Kasumi-1 (cell line): Measurements from ENCODE around the gene CRIP2.

Experiments
- DNase-seq, 2 experiments: peaks; one replicate each; lab custom pipeline; 2025; lab: John Stamatoyannopoulos, UW

Gene CRIP2

GRCh38 chr14:105487986-105488777, 13.6 kb downstream of the CRIP2 start:
- no peak for DNase-seq

GRCh38 chr14:105488781-105489541, 14.3 kb downstream of the CRIP2 start:
- no peak for DNase-seq

- peak; percentile 74 for DNase-seq
These were observed 15.1 kb downstream of the CRIP2 start for GRCh38 chr14:105489542-105490266.

- no peak for DNase-seq
These were observed 15.6 kb downstream of the CRIP2 start for GRCh38 chr14:105490267-105490571.

- peak; percentile 100 for DNase-seq
These were observed 16.1 kb downstream of the CRIP2 start, which contains the start of gene TEDC1 for GRCh38 chr14:105490572-105491365. Gene TEDC1 (plus strand): TSS chr14:105491246. CDS start chr14:105491376, 130 bp downstream.

GRCh38 chr14:105491366-105491973, 16.8 kb downstream of the CRIP2 start:
- DNase-seq: peak; percentile 44 to 68

GRCh38 chr14:105492031-105492970, 17.7 kb downstream of the CRIP2 start:
- DNase-seq: no peak

GRCh38 chr14:105492971-105493871, 18.6 kb downstream of the CRIP2 start:
- DNase-seq: no peak

- no peak for DNase-seq
These were observed 19.4 kb downstream of the CRIP2 start for GRCh38 chr14:105493921-105494605.

GRCh38 chr14:105494606-105494929, 19.9 kb downstream of the CRIP2 start:
- DNase-seq: no peak

- no peak for DNase-seq
These were observed 20.7 kb downstream of the CRIP2 start for GRCh38 chr14:105495101-105495989.

- no peak for DNase-seq
These were observed 21.6 kb downstream of the CRIP2 start for GRCh38 chr14:105495990-105496830.

- no peak for DNase-seq
These were observed 22.4 kb downstream of the CRIP2 start for GRCh38 chr14:105496831-105497591.

- no peak for DNase-seq
These were observed 23.2 kb downstream of the CRIP2 start for GRCh38 chr14:105497671-105498429.
